Head of caudate nucleus (tissue), 42 donors: ENCODE measurements around the gene AP2M1.
A peak's percentile ranks its signal among the peaks of the same experiment; 100 is the strongest.

ENCODE experiments used
- DNase-seq, 42 donors: peaks; one replicate each; pipeline versions ENCODE4 v3.0.0 to v3.0.0-alpha.2; 2020 to 2021; ENCODE audit warnings: mixed read lengths in 7 of 42
- intact Hi-C: fragments of 100-400 bp; cut with DNase I; formaldehyde crosslinking; loops from one replicate; pipeline ENCODE4 v1.15.0; 2022

The AP2M1 gene

DNA sequence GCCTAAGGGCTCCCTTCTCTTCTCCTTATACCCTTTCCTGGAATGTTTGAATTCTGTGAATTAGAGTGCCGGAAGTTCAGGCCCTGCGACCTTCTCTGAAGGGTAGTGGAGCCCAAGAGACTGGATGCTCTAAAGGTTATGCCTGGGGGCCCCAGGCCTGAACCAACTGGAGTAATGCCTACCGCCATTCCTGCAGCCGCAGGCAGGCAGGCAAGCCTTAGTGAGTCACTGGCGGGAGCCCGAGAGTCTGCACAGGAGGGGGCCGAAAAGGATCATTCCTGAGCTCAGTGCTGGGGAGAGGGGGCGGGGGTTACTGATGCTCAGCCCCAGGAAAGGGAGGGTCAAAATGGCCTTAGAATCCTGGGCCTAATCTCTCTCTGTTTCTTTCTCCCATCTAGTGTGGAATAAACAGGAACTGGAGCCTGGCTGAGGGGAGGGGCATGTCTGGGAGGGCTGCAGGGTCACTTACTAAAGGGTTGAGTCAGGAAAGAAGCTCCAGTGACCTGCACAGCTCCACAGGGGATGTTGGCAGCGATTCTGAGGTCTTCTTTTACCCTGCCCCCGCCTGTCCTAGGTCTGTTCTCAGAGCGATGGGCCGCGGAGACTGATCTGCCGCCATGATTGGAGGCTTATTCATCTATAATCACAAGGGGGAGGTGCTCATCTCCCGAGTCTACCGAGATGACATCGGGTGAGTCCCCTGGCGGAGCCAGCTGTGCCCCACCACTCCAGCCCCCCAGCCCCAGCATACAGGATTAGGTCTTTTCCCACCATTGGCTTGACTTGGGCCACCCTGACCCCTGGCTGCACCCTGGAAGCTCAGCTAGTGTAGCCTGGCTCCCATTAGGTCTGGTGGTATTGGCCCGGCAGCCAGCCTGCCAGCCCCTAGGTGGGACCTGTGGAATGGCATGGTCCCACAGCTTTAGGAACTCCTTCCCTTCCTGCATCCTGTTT, 2.0 kb downstream of the AP2M1 start:
- DNase-seq, result peak in 40 of 42 donors; percentile 30 to 86 (median 57)
- intact Hi-C loops, result no loop called here

DNA sequence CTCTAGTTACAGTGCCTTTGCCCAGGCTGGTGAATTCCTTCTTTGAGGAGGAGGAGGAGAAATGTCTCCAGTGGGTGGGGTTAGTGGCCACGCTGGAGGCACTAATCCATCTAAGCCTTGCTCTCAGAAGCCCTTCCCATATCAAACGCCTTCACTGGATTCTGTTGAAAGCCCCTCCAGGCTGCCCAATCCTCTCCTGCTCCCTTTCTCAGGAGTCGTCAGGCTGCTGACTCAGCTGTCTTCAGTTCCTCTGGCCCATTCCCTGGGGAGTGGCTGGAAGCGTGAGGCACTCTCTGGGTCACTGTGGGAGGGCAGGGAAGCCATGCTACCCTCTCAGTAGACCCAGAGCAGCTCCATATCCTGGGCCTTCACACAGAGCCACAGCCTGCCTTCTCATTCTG, 2.7 kb downstream of the AP2M1 start:
- no peak for DNase-seq
- intact Hi-C loops, result no loop called here

DNA sequence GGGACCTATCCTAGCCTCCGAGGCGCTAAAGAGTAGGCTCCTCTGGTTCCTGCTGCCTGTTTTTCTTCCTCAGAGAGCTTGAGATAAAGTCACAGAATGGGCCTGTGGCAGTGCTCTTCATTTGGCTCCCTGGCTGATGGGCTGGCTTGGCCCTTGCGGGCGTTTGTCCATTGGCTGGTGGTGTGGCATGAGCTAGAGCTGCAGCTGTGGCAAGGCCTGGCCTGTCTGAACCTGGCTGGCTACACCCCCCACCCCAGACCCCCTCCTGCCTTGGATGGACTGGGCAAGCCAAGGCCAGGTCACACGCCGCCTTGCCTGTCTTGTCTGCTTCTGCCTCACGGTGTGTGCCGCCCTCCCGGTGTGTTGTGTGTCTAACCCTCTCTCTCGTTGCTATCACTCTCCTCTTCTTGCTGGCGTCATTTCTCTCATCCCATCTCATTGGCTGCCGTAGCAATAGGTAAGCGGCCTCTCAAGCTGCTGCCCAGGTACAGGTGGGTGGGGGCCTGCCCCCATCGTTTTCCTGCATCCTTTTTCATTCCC, 3.2 kb downstream of the AP2M1 start:
- intact Hi-C loops, result no loop called here
- DNase-seq, result no peak

DNA sequence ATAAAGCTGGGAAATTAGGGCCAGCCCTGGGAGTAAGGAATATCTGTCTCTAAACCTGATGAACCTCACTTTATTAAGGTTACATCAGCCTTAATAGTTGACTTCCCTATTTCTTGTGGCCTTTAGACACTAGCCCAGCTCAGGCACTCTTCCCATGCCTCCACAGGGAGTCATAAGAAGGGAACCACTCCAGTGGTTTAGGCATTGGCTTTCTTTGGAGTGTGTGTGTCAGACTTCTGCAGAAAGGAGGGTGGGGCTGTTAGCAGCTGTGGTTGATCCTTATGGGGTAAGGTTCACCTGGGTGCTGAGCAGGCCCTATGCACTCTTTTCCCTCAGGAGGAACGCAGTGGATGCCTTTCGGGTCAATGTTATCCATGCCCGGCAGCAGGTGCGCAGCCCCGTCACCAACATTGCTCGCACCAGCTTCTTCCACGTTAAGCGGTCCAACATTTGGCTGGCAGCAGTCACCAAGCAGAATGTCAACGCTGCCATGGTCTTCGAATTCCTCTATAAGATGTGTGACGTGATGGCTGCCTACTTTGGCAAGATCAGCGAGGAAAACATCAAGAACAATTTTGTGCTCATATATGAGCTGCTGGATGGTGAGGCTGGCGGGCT, 4.0 kb downstream of the AP2M1 start:
- intact Hi-C loops, result no loop called here
- no peak for DNase-seq

DNA sequence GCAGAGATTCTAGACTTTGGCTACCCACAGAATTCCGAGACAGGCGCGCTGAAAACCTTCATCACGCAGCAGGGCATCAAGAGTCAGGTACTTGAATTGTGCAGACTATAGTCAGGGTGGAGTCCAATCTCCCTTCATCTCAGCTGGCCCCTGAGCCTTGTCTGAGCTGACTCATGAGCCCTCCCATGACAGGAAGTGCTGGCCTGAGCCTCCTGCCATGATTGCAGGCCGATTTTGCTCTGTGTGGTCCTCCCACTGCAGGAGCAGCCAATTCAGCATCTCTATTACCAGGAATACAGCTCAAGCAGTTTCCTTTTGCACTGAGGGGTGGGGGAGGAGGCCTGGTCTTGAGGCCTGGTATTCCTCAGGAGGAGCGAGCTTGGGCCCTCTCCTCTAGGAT, 5.5 kb downstream of the AP2M1 start:
- intact Hi-C loops, result no loop called here
- no peak for DNase-seq

DNA sequence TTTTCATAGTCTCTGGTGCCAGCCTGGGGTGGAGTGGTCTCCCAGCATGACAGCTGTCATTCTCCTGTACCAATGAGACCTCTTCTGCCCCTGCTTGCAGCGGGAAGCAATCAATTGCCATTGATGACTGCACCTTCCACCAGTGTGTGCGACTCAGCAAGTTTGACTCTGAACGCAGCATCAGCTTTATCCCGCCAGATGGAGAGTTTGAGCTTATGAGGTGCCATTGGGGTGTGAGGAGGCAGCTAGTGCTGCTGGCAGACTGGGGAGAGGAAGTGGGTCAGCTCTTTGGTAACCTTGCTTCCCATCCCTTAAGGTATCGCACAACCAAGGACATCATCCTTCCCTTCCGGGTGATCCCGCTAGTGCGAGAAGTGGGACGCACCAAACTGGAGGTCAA, 6.9 kb downstream of the AP2M1 start:
- intact Hi-C loops, result no loop called here
- DNase-seq, result no peak

DNA sequence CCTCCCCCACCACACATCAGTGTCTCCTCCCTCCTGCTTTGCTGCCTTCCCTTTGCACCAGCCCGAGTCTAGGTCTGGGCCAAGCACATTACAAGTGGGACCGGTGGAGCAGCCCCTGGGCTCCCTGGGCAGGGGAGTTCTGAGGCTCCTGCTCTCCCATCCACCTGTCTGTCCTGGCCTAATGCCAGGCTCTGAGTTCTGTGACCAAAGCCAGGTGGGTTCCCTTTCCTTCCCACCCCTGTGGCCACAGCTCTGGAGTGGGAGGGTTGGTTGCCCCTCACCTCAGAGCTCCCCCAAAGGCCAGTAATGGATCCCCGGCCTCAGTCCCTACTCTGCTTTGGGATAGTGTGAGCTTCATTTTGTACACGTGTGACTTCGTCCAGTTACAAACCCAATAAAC, 9.0 kb downstream of the AP2M1 start:
- intact Hi-C loops, result no loop called here
- no peak for DNase-seq

DNA sequence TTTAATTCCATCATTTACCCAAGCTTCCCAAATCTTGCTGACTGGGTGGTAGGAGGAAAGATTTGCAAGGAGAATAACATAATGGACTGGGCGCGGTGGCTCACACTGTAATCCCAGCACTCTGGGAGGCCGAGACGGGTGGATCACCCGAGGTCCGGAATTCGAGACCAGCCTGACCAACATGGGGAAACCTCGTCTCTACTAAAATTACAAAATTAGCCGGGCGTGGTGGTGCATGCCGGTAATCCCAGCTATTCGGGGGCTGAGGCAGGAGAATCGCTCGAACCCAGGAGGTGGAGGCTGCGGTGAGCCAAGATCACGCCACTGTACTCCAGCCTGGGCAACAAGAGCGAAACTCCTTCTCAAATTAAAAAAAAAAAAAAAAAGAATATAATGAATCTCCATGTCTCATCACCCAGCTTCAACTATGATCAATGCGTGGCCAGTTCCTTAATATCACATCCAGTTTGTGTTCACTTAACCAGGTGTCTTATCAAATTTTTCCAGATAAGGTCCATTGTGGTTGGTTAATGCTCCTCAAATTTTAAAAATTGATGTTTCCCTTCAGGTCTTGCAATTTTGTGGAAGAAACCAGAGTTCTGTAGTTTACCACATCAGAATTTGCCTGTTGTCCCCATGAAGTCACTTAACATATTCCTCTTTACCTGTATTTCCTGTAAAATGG, 10.0 kb downstream of the AP2M1 start:
- no peak for DNase-seq
- intact Hi-C loops, result no loop called here

DNA sequence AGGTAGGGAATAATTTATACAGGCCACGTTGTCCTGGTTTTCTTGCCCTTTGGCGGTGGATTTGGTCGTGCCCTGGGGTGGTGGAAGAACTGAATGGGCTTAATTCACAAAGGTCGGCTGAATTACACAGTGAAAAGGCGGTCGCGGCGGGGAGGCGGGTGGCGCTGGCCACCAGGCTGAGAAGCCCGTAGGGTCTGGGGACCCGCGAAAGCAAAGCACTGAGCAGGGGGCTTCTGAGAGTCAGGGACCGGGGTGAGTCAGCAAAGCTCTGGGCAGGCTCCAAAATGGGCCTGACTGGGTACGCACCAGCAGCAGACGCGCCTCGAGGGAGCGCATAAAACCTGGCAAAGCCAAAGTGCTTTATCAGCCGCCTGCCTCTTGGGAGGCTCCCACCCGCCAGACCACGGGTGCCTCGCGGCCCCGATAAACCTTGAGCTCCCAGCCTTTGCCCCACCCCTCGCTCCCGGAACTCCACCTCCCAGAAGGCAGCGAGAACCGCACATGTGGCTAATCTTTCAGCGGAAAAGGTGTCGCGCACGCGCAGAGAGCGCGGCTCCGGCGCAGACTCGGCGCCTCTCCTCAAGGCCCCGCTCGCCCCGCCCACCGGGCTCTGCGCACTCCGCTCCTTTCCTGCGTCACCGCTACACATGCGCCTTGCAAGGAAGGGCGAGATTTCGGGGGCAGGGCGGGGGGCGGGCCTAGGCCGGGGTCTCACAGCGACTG, 11.0 kb downstream of the AP2M1 start:
- DNase-seq, result peak; percentile 96 to 99 (median 98)
- intact Hi-C loops, result loop anchor here (1.0 to 2.0 kb wide), 2 partner anchors 63 to 114 kb away; partner anchors contain the start of genes ALG3, EEF1AKMT4 and PSMD2

DNA sequence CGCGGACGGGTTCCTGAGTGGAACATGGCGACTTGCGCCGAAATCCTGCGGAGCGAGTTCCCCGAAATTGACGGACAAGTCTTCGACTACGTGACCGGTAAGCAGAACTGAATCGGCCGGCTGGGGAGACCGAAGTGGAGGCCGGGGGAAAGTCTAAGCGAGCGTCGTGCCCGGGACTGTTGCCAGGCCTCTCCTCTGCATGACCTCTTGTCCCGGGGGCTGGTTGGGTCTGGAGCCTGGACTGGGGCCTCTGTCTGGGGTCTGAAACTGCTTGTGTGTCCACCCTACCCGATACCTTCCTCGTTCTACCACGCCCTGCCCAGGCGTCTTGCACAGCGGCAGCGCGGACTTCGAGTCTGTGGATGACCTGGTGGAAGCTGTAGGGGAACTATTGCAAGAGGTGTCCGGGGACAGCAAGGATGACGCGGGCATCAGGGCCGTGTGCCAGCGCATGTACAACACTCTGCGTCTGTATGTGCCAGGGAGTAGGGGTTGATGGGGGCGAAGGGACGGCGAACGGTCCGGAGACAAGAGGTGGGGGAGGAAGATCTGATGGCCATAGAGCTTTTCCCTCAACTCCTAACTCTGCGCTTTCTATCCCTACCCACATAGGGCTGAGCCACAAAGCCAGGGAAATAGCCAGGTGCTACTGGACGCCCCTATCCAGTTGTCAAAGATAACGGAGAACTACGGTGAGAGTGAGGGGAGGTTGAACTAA, 11.7 kb downstream of the AP2M1 start, which contains the start of gene ABCF3:
Gene ABCF3, plus strand, starts transcription at position 16 of the 718 bp plus-strand sequence. Its CDS starts 9 bp downstream, at position 25.
- DNase-seq, result peak in 1 of 42 donors; percentile 16
- intact Hi-C loops, result loop anchor here (1.0 to 2.0 kb wide), 2 partner anchors 62 to 113 kb away; partner anchors contain the start of genes ALG3, EEF1AKMT4 and PSMD2

DNA sequence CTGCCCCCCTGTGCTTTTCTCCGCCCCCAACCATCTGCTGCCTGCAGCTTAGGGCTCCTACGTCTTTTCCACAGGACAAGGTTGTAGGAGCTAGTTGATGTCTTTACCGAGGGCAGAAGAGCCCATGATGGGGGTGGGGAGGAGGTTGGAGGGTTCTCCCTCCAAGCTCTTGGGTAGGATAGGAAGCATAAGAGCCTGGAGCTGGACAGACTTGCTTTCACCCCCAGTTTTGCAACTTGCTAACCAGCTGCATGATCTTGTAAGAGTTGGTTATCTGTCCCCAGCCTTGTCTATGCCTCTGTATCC, 12.2 kb downstream of the AP2M1 start:
- intact Hi-C loops, result loop anchor here (1.0 to 2.0 kb wide), 2 partner anchors 62 to 112 kb away; partner anchors contain the start of genes ALG3, EEF1AKMT4 and PSMD2

DNA sequence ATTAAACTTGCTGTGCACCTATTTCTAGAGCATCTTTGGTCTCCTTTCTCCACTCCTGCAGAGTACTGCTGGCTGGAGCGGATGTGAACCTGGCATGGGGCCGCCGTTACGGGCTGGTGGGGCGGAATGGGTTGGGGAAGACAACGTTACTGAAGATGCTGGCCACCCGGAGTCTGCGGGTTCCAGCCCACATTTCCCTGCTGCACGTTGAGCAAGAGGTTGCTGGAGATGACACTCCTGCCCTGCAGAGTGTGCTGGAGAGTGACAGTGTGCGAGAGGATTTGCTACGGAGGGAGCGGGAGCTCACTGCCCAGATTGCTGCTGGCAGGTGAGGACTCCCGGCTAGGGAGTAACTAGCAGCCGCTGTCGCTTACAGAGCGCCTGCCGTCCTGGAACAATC, 13.4 kb downstream of the AP2M1 start:
- intact Hi-C loops, result no loop called here
- DNase-seq, result no peak

More for the DNA sequence above, 12.2 kb downstream of the AP2M1 start:
- no peak for DNase-seq

DNA sequence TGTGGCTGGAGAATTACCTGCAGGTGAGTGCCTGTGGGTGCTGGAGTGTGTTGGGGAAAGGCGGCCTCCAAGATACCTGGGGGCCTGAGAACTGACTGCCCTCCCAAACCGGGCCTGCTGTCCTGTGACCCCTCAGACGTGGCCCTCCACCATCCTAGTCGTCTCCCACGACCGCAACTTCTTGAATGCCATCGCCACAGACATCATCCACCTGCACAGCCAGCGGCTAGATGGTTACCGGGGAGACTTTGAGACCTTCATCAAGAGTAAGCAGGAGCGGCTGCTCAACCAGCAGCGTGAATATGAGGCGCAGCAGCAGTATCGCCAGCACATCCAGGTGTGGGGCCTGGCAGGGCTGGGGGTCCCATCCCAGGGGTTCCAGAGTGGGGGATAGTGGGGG, 14.8 kb downstream of the AP2M1 start:
- no peak for DNase-seq
- intact Hi-C loops, result no loop called here

DNA sequence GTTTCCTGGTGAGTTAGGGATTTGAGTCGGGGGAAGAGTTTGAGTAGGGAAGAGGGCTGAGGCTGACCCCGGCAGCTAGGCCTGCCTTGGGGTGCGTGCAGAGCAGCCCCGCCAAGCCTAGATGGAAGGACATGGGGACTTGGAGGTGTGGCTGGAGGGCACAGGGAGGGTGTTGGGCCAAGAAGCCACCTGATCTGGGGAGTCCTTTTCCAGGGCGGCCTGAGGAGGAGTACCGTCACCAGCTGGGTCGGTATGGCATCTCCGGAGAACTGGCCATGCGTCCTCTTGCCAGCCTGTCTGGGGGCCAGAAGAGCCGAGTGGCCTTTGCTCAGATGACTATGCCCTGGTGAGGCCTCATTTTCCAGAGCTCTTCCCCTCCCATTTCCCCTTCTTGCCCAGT, 18.2 kb downstream of the AP2M1 start:
- intact Hi-C loops, result no loop called here
- DNase-seq, result no peak

DNA sequence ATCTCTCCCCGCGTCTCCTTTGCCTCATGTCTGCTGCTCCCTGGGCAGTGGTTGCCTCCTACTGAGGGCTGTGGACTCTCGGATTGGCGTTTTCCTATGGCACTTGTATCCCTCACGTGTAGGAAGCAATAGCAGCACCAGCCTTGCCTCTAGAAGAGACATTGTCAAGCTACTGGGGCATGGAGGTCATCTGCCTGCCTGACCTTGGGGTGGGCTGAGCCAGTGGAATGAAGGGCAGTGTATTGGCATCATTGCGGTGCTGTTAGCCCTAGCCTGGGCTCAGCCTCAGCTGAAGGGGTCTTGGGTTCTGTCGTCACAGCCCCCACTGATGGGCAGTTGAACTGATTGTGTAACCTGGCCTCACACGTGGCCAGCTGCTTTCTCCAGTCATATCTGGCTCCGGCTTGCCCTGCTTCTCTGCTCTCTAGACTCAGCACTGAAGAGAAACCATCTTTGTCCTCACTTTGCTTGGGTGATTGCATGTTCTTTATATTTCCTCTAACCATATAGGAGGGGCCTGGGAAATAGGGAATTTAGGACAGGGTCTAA, 19.4 kb downstream of the AP2M1 start:
- intact Hi-C loops, result no loop called here
- no peak for DNase-seq

DNA sequence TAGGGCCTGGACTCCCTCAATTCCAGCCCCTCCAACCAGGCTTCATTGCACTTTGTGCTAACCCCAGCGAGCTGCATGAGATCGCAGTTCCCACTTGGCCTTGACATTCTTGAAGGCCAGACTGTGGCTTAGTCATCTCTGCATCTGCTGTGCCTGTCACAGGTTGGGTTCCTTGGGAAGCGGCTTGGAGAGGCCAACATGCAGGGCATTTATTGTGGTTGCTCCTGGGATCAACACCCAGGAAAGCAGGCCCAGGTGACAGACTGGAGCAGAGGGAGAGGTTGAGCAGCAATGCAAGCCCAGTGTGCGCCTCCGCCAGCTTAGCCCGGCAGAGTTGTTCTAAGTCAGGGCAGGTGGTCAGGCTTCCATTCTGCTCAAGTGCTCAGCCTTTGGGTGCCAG, 21.9 kb downstream of the AP2M1 start:
- DNase-seq, result no peak
- intact Hi-C loops, result no loop called here

DNA sequence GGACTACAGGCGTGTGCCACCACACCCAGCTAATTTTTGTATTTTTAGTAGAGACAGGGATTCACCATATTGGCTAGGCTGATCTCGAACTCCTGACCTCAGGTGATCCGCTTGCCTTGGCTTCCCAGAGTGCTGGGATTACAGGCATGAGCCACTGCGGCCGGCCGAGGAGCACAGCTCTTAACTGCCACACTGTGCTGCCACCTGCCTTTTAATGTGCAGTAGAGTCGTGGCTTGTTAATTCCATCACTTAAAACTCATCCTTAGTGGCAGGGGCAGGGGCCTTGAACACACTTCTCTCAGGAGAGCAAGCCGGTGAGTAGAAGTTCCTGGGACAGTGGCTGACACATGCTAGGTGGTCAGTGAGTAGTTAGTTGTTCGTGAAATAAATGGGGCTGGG, 23.9 kb downstream of the AP2M1 start:
- intact Hi-C loops, result no loop called here
- DNase-seq, result no peak

DNA sequence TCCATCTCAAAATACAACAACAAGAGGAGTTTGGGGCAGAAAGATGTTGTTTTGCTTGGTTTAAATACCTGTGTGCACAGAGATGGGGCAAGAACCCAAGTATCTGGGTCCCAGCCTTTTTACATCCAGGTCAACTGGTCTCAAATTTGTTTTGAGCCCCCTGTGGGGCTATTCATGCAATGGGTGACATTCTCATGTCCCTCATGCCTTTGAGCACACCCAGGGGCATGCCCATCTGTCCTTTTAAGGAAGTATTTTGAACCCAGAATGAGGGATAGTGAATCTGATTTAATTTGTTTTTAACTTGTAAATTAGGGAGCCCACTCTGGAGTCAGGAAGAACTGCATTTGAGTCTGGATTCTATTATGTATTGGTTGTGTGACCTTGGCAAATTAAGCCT, 26.2 kb downstream of the AP2M1 start:
- DNase-seq, result no peak
- intact Hi-C loops, result no loop called here
